Brain pericyte (primary cell): ENCODE measurements around the gene RAMP1.
"Not testable (repeated sequence)": the region's sequence is repeated elsewhere in the genome, so short reads cannot be mapped to it uniquely, and the experiment has no call there.

Source experiments
- DNase-seq: peaks from one replicate; pipeline ENCODE4 v3.0.0-alpha.2; 2012; ENCODE audit warnings: low read depth, low spot score

Gene RAMP1

GRCh38 chr2:237951354-237951753 lies 91.9 kb downstream of the RAMP1 start:
- not testable (repeated sequence) for DNase-seq

- no peak for DNase-seq
Measured at GRCh38 chr2:237951878-237952277, 92.5 kb downstream of the RAMP1 start.

GRCh38 chr2:237952851-237953250 lies 93.4 kb downstream of the RAMP1 start:
- no peak for DNase-seq

GRCh38 chr2:237955640-237956401 lies 96.4 kb downstream of the RAMP1 start:
- DNase-seq = no peak

GRCh38 chr2:237956402-237956736 lies 96.9 kb downstream of the RAMP1 start:
- no peak for DNase-seq

DNA sequence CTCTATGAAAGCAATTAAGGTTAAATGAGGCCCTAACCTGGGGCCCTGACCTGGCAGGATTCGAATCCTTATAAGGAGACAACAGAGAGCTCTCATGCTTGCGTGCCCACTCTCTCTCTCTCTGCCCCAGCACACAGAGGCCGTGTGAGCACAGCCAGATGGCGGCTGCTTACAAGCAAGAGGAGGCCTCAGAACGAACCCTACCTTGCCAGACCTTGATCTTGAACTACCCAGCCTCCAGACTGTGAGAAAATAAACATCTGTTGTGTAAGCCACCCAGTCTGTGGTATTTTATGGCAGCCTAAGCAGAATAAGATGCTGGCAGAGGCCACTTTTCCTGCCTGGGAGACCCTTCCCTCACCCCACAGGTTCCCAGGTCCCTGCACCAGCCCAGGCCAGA lies 102.2 kb downstream of the RAMP1 start:
- no peak for DNase-seq
